T-helper 17 cell (primary cell): ENCODE results near the gene EIF5. TPM values are rescaled to one million over a fixed set of nuclear protein-coding genes. Genes with fewer than 3 reads are reported as not detected.

ENCODE experiments used
- ATAC-seq: fragments of 150-1000 bp; cut with Tn5 transposase; 2 replicates; pipeline ENCODE4 v1.10.0; 2021; ENCODE audit warnings: mild to moderate bottlenecking, moderate library complexity
- DNase-seq, 3 donors: peaks; one replicate each; pipeline versions ENCODE4 v3.0.0 to v3.0.0-alpha.2; 2020 to 2021
- H3K9me3 ChIP-seq: one replicate; pipeline ENCODE4 v1.7.0; 2013; ENCODE audit warnings: low read length, mild to moderate bottlenecking; ENCODE audit not compliant: control insufficient read depth, poor library complexity, severe bottlenecking
- H3K27ac Mint-ChIP-seq: one replicate; pipeline ENCODE4 v1.8.0; 2022; ENCODE audit warnings: mild to moderate bottlenecking, moderate library complexity, mixed read lengths
- H3K27me3 Mint-ChIP-seq: one replicate; pipeline ENCODE4 v1.8.0; 2022; ENCODE audit warnings: mixed read lengths
- H3K36me3 Mint-ChIP-seq: one replicate; pipeline ENCODE4 v1.8.0; 2022; ENCODE audit warnings: low read depth, mixed read lengths
- H3K4me1 Mint-ChIP-seq: one replicate; pipeline ENCODE4 v1.8.0; 2022; ENCODE audit warnings: mild to moderate bottlenecking, mixed read lengths
- H3K4me3 Mint-ChIP-seq: one replicate; pipeline ENCODE4 v1.8.0; 2022; ENCODE audit warnings: mild to moderate bottlenecking, moderate library complexity, mixed read lengths
- total RNA-seq, 4 donors: library from RNA in 2 of 4; stranded (reverse) in 2 of 4; gene quantifications; one replicate each; pipeline ENCODE4 v1.2.3 and lab custom pipeline; 2022 to 2026

Gene EIF5
- total RNA-seq, 2 donors from 2014 or later, result 649 to 800 TPM

- no peaks in the 10 kb centered on the region for H3K9me3 ChIP-seq
- Mint-ChIP-seq H3K36me3 (peaks cover 2% of the 10 kb centered on the region), H3K4me1 (no peaks in the 10 kb centered on the region), H3K27me3 (peaks cover 44% of the 10 kb centered on the region), H3K27ac (no peak overlapping the region), H3K4me3 (no peak overlapping the region)
- ATAC-seq, result no peak
- DNase-seq, result no peak
Measured at GRCh38 chr14:103315351-103315911, 18.6 kb upstream of the EIF5 start.

- no peaks in the 10 kb centered on the region for H3K9me3 ChIP-seq
- no peak overlapping the region for H3K27ac Mint-ChIP-seq
- H3K27me3 Mint-ChIP-seq, result peaks cover 40% of the 10 kb centered on the region
- H3K36me3 Mint-ChIP-seq, result peaks cover 2% of the 10 kb centered on the region
- no peak overlapping the region for H3K4me3 Mint-ChIP-seq
- no peak for DNase-seq
- H3K4me1 Mint-ChIP-seq, result no peaks in the 10 kb centered on the region
- no peak for ATAC-seq
Measured at GRCh38 chr14:103315941-103316340, 18.1 kb upstream of the EIF5 start.

GRCh38 chr14:103316721-103317121 is 17.3 kb upstream of the EIF5 start:
- peaks cover 42% of the 10 kb centered on the region for H3K27me3 Mint-ChIP-seq
- ATAC-seq (no peak), DNase-seq (no peak)
- H3K9me3 ChIP-seq, result no peaks in the 10 kb centered on the region
- H3K27ac Mint-ChIP-seq, result no peak overlapping the region
- H3K4me3 Mint-ChIP-seq, result no peak overlapping the region
- H3K4me1 Mint-ChIP-seq, result no peaks in the 10 kb centered on the region
- peaks cover 2% of the 10 kb centered on the region for H3K36me3 Mint-ChIP-seq

GRCh38 chr14:103317251-103317650 is 16.8 kb upstream of the EIF5 start:
- no peak overlapping the region for H3K27ac Mint-ChIP-seq
- ATAC-seq, result no peak
- peaks cover 42% of the 10 kb centered on the region for H3K27me3 Mint-ChIP-seq
- no peaks in the 10 kb centered on the region for H3K9me3 ChIP-seq
- H3K4me3 Mint-ChIP-seq, result no peak overlapping the region
- H3K4me1 Mint-ChIP-seq, result no peaks in the 10 kb centered on the region
- DNase-seq, result no peak
- peaks cover 2% of the 10 kb centered on the region for H3K36me3 Mint-ChIP-seq

DNA sequence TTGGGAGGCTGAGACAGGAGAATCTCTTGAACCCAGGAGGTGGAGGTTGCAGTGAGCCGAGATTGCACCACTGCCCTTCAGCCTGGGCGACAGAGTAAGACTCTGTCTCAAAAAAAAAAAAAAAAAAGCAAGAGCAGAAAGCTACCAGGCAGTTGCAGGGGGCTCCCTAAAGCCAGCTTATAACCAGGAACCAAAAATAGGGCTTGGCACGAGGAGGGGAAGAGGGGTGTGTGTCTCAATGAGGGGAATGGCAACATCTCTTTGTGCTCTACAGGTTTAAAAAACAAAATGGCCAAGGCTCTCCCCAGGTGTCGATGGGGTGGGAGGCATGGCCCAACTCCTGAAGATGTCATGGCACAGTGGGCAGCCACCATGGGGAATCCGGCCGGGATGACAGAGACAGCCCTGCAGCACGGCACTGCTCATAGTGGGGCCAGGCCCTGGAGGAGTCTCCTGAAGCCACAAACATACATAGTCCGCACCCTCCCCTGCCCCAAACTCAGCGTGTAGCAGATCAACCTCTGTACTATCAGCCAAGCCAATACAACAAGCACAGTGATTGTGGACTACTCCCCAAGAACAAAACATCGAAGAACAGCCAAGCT is 16.0 kb upstream of the EIF5 start:
- H3K4me3 Mint-ChIP-seq, result no peak overlapping the region
- H3K27ac Mint-ChIP-seq, result no peak overlapping the region
- H3K4me1 Mint-ChIP-seq, result no peaks in the 10 kb centered on the region

GRCh38 chr14:103318750-103319419 is 15.2 kb upstream of the EIF5 start:
- no peaks in the 10 kb centered on the region for H3K4me1 Mint-ChIP-seq
- H3K4me3 Mint-ChIP-seq, result no peak overlapping the region
- ATAC-seq (no peak), DNase-seq (no peak)
- peaks cover 51% of the 10 kb centered on the region for H3K27me3 Mint-ChIP-seq
- peaks cover 2% of the 10 kb centered on the region for H3K36me3 Mint-ChIP-seq
- H3K9me3 ChIP-seq, result no peaks in the 10 kb centered on the region
- no peak overlapping the region for H3K27ac Mint-ChIP-seq

More for the DNA sequence above, 16.0 kb upstream of the EIF5 start:
- Mint-ChIP-seq H3K27me3 (peaks cover 46% of the 10 kb centered on the region), H3K36me3 (peaks cover 2% of the 10 kb centered on the region)
- DNase-seq, result no peak
- ATAC-seq, result no peak
- no peaks in the 10 kb centered on the region for H3K9me3 ChIP-seq

DNA sequence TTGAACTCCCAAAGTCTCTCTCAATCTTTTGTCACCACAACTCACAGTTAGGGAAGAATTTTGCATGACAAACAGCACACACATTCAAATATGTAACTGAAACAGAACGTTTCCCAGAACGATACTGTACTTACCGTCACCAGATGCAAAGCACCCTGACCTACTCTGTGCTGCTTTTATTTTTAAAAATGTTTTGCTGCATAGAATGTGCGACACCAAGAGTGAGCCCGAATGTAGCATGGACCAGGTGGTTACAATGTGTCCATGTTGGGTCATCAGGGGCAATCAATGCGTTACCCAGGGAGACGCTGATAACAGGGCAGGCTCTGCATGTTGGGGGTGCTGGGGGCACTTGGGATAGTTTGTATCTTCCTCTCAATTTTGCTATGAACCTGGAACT is 14.6 kb upstream of the EIF5 start:
- ATAC-seq, result no peak
- Mint-ChIP-seq H3K36me3 (peaks cover 2% of the 10 kb centered on the region), H3K4me1 (no peaks in the 10 kb centered on the region), H3K27ac (no peak overlapping the region), H3K4me3 (no peak overlapping the region), H3K27me3 (peaks cover 51% of the 10 kb centered on the region)
- no peaks in the 10 kb centered on the region for H3K9me3 ChIP-seq
- DNase-seq, result no peak

GRCh38 chr14:103326078-103326477 is 8.0 kb upstream of the EIF5 start:
- Mint-ChIP-seq H3K27me3 (peaks cover 14% of the 10 kb centered on the region), H3K27ac (no peak overlapping the region), H3K4me3 (no peak overlapping the region), H3K36me3 (no peaks in the 10 kb centered on the region), H3K4me1 (no peaks in the 10 kb centered on the region)
- no peak for ATAC-seq
- no peaks in the 10 kb centered on the region for H3K9me3 ChIP-seq
- DNase-seq, result no peak

DNA sequence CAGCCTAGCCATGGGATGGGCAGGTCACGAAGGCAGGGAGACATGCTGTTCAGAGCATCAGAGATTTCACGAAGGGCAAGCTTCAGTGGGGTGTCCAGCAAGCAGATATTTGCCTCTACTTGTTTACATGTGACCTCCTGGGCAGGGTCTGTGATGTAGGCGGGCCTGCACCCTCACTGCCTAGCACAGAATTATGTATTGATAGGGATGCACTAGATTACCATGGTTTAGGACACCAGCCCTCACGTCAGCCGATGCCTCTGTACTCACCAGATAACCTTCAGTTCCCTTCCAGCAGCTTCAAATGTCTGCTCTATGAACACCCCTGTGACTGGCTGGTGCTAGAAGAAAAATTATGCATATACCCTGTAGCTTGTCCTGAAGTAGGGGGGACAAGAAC is 5.1 kb upstream of the EIF5 start:
- no peak overlapping the region for H3K27ac Mint-ChIP-seq
- H3K4me3 Mint-ChIP-seq, result no peak overlapping the region

DNA sequence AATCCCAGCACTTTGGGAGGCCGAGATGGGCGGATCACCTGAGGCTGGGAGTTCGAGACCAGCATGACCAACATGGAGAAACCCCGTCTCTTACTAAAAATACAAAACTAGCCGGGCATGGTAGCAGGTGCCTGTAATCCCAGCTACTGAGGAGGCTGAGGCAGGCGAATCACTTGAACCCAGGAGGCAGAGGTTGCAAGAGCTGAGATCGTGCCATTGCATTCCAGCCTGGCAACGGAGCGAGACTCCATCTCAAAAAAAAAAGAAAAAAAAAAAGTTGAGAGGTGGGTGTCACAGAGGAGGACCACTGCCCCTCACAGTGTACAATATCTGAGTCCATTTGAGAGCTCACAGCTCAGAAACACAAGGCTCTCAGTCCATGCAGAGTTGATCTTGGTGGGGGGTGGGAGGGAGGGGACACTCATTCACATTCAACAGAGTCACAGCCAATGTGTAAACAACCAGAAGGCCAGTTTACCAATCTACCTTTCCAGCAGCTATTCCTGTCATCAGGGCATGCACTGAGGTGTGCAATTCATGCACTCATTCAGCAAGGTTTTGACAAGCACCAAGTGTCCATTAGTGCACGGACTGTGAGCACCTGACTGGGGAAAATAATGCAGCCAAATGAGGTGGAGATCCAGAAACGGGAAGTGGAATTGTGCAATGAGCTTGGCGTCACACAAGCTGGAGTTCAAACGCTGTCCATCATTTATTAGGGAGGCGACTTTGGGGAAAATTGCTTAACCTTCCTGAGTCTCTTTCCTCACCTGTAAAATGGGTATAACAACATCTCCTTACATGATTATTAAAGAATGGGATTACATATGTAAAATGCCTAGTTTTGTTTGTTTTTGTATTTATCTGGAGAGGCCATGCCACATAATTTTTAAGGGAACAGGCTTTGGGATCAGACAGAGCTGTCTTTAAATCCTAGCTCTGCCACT is 4.4 kb upstream of the EIF5 start:
- ATAC-seq, result no peak
- Mint-ChIP-seq H3K27me3 (no peaks in the 10 kb centered on the region), H3K4me3 (no peak overlapping the region), H3K36me3 (no peaks in the 10 kb centered on the region), H3K27ac (no peak overlapping the region), H3K4me1 (peaks cover 3% of the 10 kb centered on the region)
- H3K9me3 ChIP-seq, result no peaks in the 10 kb centered on the region
- no peak for DNase-seq

More for the DNA sequence above, 5.1 kb upstream of the EIF5 start:
- no peaks in the 10 kb centered on the region for H3K9me3 ChIP-seq
- ATAC-seq (no peak), DNase-seq (no peak)
- Mint-ChIP-seq H3K4me1 (peaks cover 3% of the 10 kb centered on the region), H3K27me3 (no peaks in the 10 kb centered on the region), H3K36me3 (no peaks in the 10 kb centered on the region)

GRCh38 chr14:103330536-103330935 is 3.5 kb upstream of the EIF5 start:
- H3K9me3 ChIP-seq, result no peaks in the 10 kb centered on the region
- DNase-seq, result no peak
- Mint-ChIP-seq H3K4me1 (peaks cover 7% of the 10 kb centered on the region), H3K27me3 (no peaks in the 10 kb centered on the region), H3K36me3 (no peaks in the 10 kb centered on the region), H3K27ac (no peak overlapping the region), H3K4me3 (no peak overlapping the region)
- ATAC-seq, result no peak

DNA sequence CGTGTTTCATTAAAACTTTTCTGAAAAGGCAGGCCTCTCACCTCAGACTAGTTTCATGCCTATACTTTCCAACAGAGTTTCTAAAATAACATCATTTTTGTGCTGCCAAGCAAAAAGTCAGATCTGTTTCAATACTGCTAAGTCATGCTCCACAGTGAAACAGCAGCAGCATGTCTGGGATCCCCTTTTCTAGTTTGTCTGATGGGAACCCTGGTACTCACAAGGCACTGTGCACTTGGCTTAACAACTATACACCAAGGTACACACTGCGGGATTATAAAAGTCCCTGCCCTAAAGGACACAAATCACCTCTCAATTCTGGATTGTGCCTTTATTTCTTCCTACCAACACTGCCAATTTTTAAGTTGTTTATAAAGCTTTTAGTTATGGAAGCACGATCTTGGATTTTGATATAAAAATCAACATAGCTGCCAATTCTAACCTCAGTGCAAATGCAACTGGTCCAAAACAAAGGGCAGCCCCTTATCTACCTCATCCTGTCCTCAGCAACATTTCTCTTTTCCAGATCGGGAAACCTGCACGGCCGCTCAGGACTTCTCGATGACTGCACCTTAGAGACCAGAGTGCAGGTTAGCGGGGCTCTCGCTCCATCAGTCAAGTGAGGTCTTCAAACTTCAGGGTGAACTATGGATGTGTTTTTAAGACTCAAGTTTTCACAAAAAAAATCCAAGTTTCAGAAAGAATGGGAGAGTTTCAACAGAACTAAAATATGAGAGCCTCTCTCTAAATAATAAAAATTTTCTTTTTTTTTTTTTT is 1.7 kb upstream of the EIF5 start:
- DNase-seq (no peak), ATAC-seq (no peak)
- H3K9me3 ChIP-seq, result no peaks in the 10 kb centered on the region
- no peaks in the 10 kb centered on the region for H3K36me3 Mint-ChIP-seq
- no peaks in the 10 kb centered on the region for H3K27me3 Mint-ChIP-seq
- peaks cover 15% of the 10 kb centered on the region for H3K4me1 Mint-ChIP-seq
- peak overlapping the region; percentile 94 for H3K27ac Mint-ChIP-seq
- H3K4me3 Mint-ChIP-seq, result peak overlapping the region; percentile 56
